ENCODE data around the gene AEN.
A peak's percentile ranks its signal among the peaks of the same experiment; 100 is the strongest.
"Not testable (repeated sequence)": the region's sequence is repeated elsewhere in the genome, so short reads cannot be mapped to it uniquely, and the experiment has no call there.

The AEN gene

GRCh38 chr15:88634449-88634848 is 13.3 kb downstream of the AEN start:
- DNase-seq, result no peak

GRCh38 chr15:88635318-88635717 is 14.2 kb downstream of the AEN start:
- DNase-seq, result peak; percentile 9

DNA sequence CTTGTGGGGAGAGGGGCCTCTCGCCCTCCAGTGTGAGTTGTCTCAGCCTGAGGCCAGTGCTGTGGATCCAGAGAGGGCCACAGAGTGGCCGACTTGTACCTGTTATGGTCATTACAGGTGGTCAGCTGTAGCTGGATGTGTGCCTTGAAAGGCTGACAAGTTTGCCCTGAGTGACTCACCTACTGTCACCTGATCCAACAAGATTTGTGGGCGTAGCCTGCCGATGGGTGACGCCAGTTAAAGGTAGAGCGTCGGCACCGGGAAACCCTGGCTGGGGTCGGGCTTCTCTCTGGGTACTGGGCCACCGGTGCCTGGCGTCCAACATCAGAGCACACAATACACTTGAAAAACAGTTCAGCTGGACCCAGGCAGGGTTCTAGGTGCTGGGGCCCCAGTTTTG is 14.9 kb downstream of the AEN start:
- peak; percentile 13 for DNase-seq

DNA sequence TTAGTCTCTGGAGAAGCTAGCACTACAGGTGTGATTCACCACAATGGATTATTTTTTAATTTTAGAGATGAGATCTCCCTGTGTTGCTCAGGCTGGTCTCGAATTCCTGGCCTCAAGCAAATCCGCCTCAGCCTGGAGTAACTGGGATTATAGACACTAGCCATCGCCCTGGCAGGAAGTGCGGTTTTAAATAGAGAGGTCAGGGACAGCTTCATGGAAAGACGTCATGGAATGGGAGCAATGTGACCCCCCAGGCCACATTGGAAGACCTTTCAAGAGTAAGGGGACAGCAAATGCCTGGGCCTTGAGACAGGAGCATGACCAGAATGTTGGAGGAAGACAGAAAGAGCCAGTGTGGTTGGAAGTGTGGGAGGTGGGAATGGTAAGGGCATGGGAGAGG is 15.5 kb downstream of the AEN start:
- DNase-seq, result no peak

DNA sequence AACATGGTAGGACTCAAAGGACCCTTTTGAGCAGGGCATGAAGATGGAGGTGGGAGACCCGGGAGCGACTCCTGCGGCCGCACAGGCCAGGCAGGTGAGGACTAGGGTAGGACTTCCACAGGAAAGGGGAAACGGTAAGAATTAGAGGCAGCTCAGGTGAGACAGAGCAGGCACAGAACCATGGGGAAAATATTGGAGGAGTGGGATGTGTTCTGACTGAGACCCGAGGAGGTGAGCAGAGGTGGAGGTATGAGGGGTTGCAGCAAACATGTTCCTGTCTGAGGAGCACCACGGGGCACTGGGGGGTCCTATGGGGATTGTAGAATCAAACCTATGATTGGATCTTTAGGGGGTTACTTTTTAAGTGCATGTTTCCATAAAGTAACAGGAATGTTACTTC is 16.3 kb downstream of the AEN start:
- DNase-seq, result peak; percentile 8

DNA sequence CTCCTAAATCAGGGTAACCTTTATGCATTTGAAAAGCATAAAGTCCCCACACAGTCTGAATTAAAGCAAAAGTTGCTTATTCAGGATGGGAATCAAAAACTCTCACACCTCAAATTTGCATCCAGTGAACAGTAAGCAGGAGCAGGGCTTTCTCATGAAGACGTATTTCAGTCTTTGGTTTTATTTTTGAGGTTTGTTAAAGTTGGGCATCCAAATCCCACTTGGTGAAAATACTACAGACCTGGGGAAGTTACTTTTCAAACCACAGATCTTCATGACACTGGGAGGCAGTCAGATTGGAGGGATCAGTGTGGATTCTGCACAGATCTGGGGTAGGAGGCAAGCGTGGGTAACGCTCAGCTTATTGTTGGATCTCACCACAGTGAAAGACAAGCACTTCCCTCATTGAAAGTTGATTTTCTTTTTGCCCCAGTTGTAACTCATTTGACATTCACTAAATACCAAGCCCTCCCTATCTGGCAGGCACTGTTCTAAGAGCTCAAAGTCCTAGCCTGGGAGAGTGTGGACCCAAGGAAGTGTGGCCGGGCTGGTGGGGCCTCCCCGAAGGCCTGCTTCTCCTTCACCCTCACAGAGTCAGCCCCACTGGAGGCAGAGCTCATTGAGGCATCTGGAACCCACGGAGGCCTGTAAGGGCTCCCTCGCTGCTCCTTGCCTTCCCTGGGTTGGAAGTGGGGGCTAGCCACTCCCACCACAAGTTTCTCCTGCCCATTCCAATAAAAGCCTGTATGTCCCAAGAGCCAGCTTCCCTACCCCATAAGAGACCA is 16.9 kb downstream of the AEN start:
- no peak for DNase-seq

GRCh38 chr15:88638626-88639372 is 17.7 kb downstream of the AEN start, which contains the start of gene ISG20:
Gene ISG20, plus strand, starts transcription at chr15:88639016. Its CDS starts 351 bp downstream, at chr15:88639367.
- DNase-seq, result peak; percentile 88

DNA sequence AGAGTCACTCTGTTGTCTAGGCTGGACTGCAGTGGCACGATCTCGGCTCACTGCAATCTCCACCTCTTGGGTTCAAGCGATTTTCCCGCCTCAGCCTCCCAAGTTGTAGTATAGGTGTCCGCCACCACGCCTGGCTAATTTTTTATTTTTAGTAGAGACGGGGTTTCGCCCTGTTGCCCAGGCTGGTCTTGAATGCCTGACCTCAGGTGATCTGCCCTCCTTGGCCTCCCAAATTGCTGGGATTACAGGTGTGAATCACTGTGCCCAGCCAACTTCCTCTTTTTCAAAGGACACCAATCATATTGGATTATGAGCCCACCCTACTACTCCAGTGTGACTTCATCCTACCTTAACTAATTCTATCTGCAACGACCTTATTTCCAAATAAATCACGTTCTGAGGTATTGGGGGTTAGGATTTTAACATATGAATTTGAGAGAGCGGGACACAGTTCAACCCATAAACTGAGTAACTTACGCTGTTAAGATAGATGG is 20.9 kb downstream of the AEN start:
- DNase-seq, result no peak

DNA sequence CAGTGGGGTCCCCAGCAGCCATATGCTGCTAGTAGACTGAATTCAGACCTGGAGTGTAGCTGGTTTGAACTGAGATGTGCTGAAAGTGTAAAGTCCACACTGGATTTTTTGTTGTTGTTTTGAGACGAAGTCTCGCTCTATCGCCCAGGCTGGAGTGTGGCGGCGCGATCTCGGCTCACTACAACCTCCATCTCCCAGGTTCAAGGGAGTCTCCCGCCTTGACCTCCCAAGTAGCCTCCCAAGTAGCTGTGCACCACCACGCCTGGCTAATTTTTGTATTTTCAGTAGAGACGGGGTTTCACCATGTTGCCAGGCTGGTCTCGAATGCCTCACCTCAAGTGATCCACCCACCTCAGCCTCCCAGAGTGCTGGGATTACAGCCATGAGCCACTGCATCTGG is 21.4 kb downstream of the AEN start:
- DNase-seq, result not testable (repeated sequence)

- peak; percentile 11 for DNase-seq
Observed at GRCh38 chr15:88644741-88645140, 23.6 kb downstream of the AEN start.

GRCh38 chr15:88645171-88646087 is 24.3 kb downstream of the AEN start:
- peak; percentile 13 for DNase-seq

DNA sequence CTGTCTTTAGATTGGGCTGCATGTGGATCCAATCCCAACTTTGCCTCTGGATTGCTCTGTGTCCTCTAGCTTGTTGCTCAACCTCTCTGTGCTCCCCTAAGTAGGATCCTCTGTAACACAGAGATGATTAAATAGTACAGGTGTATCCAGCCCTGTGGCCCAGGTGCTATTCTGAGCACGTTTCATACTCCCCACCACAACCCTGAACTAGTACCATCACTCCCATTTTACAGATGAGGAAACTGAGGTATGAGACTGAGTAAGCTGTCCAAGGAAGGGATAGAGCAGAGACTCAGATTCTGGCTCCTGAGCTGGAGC is 24.9 kb downstream of the AEN start:
- DNase-seq, result no peak

GRCh38 chr15:88646951-88647350 is 25.8 kb downstream of the AEN start:
- DNase-seq, result no peak

GRCh38 chr15:88647351-88648105 is 26.4 kb downstream of the AEN start:
- DNase-seq, result peak; percentile 16

- DNase-seq, result peak; percentile 25
Observed at GRCh38 chr15:88648357-88649214, 27.4 kb downstream of the AEN start.

DNA sequence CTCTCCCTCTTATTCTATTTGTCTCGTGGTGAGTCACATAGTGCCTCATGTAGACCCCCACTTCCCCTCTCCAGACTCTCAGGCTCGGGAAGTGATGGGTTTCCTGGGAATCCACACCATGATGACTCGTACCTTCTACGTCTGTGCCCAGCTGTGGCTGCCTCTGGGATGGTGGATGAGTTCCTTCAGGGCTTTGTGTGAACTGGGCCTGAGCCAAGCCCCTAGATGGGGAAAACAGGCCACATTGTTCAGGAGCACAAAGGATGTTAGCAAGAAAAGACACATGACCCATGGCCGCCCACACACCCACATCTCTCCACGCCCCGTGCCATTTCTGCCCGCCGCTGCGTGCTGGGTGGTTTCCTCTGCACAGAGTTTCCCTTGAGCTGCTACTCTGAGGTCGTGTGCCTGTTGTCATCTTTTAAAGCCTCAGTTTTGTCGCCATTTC is 28.2 kb downstream of the AEN start:
- DNase-seq, result peak; percentile 65

DNA sequence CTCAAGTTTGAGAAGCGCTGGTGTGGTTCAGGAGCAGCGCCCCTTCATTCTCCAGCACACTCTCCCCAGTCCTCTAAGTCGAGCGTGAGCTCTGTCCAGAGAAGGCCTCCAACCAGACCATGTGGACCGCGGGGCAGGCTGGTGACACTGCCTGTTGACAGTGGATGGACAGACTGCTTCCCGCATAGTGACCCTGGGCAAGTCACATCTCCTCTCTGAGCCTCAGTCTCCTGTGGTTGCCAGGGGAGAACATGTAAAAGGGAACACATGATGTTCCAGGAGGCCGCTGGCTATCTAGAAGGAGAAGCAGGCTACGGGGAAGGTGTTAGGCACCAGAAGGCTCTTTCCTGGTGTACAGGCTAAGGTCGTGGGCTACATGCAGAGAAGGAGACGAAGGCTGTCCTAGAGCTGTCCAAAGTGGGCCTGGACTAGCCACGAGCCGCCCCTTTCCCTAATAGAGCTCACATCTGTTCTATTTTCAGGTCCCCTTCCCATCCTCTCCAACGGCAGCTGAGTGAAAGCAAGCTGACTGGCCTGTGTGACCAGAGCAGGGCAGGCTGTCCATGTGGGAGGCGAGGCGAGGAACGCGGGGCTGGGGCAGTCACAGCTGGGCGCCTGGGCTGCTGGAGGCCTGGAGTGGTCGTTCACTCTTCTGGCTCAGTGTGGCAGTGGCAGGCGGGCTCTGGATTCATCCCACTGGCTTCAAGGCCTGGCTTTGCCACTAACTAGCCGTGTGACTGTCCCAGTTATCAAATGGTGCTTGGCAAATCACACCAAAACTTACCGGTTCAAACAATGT is 28.8 kb downstream of the AEN start:
- DNase-seq, result peak; percentile 20

GRCh38 chr15:88650556-88650955 is 29.4 kb downstream of the AEN start:
- DNase-seq, result peak; percentile 13

GRCh38 chr15:88651136-88651732 is 30.1 kb downstream of the AEN start:
- no peak for DNase-seq

- DNase-seq, result peak; percentile 14
Observed at GRCh38 chr15:88651971-88652370, 30.8 kb downstream of the AEN start.
